Glomerular endothelial cell (primary cell): Measurements from ENCODE around the gene SRCIN1. TPM values are rescaled to one million over a fixed set of nuclear protein-coding genes. Genes with fewer than 3 reads are reported as not detected.
"Not testable (repeated sequence)": the region's sequence is repeated elsewhere in the genome, so short reads cannot be mapped to it uniquely, and the experiment has no call there.

Experiments
- DNase-seq: peaks from one replicate; pipeline ENCODE4 v3.0.0-alpha.2; 2011; ENCODE audit warnings: low read depth, low spot score; ENCODE audit errors: extremely low read depth
- total RNA-seq: library from RNA; depleted of rRNA; stranded (reverse); fragments of >200 nt; gene quantifications from 2 replicates; pipeline ENCODE4 v1.2.3, GENCODE V29; 2015

The SRCIN1 gene
- total RNA-seq, 1 donor from 2014 or later, result not detected

- DNase-seq, result not testable (repeated sequence)
These were observed 74.9 kb downstream of the SRCIN1 start for GRCh38 chr17:38530856-38531255.

- not testable (repeated sequence) for DNase-seq
These were observed 77.6 kb downstream of the SRCIN1 start for GRCh38 chr17:38528141-38528540.

DNA sequence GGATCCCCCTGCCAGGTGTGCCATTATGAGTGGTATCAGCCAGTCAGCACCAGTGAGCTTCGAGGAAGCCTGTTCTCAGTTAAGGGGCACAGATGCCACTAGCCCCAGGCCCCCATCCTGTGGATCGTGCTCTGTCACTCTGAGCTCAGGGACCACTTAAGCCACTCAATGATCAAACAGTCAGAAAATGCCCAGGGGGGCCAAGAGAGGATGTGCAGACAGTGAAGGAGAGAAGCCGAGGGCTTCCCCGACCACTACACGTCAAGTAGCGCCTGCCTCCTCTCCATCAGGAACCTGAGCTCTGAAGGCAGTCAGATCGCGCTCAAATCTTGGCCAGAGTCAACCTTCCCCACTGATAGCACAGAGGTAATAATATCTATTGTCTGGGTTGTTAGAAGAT is 79.2 kb downstream of the SRCIN1 start:
- not testable (repeated sequence) for DNase-seq

GRCh38 chr17:38512473-38513058 is 93.2 kb downstream of the SRCIN1 start:
- no peak for DNase-seq

DNA sequence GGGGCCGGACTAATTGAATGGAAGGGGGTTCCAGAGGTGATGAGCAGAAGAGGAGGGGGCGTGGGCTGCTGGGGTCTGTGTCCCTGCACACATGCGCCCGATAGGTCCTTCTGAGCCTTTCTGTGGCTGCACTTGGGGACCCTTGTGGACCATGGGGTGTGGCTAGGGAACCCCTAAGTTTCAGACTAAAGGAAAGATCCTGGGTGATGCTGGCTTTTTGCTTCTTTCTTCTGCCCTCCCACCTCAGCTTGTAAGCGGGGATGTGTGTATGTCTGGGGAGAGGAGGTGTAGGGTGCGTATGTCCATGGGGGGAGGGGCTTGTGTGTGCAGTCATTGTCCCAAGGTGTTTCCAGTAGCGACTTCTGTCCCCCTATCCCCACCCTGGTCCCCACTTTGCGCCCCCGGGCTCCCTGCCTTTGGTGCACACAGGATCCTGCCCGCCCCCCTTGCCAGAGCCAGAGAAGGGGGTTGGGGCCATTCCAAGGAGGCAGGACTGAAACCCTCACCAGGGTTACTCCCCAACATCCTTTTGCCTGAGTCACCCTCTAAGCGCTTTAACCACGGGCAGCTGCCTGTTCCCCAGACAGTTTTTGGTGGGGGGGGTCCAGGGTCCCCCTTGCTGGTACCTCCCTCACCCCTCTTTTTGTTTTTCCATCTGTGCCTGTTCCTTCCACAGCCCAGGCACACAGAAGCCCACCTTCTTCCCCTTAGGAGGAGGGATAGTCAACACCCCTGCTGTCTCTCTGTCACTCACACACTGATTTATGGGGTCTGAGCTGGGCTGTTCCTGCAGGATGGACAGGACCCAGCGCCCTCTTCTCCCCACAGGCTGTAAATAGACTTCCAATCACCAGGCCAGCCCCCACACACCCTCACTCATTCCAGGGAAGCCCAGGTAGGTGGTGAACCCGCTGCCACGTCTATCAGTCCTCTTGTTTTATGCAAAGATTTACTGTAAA is 94.3 kb downstream of the SRCIN1 start:
- no peak for DNase-seq

GRCh38 chr17:38510421-38511149 is 95.2 kb downstream of the SRCIN1 start:
- DNase-seq, result no peak

GRCh38 chr17:38509772-38510420 is 95.9 kb downstream of the SRCIN1 start:
- DNase-seq, result no peak

GRCh38 chr17:38508954-38509771 is 96.6 kb downstream of the SRCIN1 start:
- no peak for DNase-seq

DNA sequence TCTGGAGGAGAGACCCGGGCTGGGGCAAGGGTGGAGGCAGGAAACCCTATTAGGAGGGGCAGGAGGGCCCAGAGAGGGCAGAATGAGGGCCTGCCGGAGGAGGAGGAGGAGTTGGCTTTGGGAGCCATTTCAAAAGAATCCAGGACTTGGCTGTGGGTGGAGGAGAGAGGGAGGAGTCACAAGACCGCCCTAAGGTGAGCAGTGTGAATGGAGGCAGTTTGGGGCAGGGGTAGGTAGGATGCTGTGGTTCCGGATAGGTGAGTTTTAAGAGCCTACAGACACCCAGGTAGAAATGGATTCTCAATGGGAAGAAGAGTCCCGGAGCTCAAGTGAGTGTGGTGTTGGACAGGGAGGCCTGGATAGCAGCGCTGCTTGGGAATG is 97.2 kb downstream of the SRCIN1 start:
- no peak for DNase-seq

- no peak for DNase-seq
These were observed 97.7 kb downstream of the SRCIN1 start for GRCh38 chr17:38507921-38508569.

DNA sequence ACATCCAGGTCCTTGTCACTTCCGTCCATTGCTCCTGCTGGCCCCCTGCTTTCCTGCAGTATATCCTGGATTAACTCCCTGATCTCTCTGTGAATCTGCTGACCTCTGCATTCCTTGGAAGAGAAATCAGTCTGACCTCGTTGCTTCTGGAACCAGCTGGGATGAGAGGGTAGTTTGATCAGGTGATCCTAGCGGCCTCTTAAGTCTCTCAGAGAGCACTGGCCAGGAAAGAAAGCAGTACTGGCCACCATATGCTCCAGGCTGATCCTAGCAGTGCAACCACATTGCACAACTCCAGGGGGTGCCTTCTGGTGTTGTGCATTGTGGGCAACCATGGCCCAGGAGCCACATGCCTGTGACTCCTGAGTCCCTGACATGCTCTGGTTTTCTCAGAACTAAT is 98.3 kb downstream of the SRCIN1 start:
- no peak for DNase-seq

DNA sequence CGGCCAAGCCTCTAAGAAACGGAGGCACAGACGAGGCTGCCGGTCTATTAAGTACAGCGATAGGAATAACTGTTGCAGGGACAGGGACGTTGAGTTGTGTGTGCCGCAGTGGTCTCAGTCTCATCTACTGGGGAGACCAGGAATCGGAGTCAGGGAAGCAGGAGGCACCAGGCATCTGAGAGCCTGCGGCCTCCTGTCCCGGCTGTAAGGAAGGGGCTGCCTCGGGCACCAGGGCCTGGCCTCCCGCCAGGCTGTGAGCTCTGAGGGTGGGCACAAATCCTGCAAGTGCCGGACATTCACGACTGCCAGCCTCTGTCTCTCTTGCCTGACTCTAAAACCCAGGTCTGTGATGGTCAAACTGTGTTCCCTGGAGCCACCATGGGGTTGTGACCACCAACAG is 101.5 kb downstream of the SRCIN1 start:
- DNase-seq, result no peak

GRCh38 chr17:38503286-38503913 is 102.4 kb downstream of the SRCIN1 start:
- not testable (repeated sequence) for DNase-seq

- DNase-seq, result not testable (repeated sequence)
These were observed 104.0 kb downstream of the SRCIN1 start for GRCh38 chr17:38501718-38502117.

- not testable (repeated sequence) for DNase-seq
These were observed 106.5 kb downstream of the SRCIN1 start for GRCh38 chr17:38499230-38499629.

DNA sequence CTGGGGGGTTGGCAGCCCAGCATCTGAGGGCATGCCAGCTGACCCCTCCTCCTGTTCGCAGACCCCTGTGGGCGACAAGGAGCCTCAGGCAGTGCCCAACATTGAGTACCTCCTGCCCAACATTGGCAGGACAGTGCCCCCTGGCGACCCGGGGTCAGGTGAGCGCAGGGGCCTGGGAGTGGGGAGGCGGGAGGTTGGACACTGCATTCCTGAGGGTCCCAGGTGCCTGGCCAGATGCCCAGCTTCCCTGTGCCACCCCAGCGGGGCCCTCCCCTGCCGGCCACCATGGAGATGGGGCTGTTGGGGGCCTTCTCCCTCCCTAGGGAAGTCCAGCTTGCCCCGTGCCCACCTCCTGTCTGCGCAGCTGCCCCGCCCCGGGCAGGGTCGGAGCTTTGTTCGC is 107.4 kb downstream of the SRCIN1 start:
- no peak for DNase-seq

DNA sequence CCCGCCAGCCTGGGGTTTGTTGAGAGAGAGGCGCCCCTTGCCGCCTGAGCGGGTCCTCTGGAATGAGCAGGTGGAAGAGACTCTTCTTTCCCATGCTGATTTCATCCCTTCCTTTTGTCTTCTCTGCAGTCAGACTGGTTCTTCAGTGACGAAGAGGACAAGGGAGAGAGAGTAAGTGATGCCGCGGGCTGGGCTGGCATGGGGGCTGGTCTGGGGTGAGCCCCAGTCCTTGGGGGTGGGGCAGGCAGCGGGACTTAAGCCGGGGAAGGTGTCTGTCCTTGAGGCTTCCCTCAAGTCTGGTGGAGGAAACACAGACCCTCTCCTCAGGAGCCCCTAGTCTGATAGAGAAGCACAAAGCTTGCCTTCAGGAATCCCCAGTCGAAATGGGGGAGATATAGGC is 108.1 kb downstream of the SRCIN1 start:
- not testable (repeated sequence) for DNase-seq

DNA sequence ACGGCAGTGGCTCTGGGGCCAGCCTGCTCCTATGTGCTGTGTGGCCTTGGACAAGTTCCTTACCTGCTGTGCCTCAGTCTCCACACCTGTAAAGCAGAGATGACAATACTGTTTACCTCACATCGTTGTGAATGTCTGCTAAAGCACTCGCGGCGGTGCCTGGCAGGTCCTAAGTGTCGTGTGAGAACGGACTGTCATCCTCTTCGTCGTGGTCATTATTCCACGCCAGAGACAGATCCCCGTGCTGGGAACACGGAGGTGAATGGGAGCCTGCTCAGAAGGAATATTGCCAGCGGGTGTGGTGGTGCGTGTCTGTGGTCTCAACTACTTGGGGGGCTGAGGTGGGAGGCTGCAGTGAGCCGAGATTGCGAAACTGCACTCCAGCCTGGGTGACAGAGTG is 111.6 kb downstream of the SRCIN1 start:
- not testable (repeated sequence) for DNase-seq
